ENCODE results near the gene MYADML2.

Gene MYADML2

GRCh38 chr17:81978524-81979298 is 31.7 kb upstream of the MYADML2 start:
- no peak for DNase-seq (ENCODE audit: low spot score)

GRCh38 chr17:81977211-81977808 is 30.3 kb upstream of the MYADML2 start, which contains the start of gene ASPSCR1:
Gene ASPSCR1, plus strand, starts transcription at chr17:81977629. Its CDS starts 18 bp downstream, at chr17:81977647.
- peak; percentile 89 for DNase-seq (ENCODE audit: low spot score)

- DNase-seq (ENCODE audit: low spot score): peak; percentile 32
These were observed 29.5 kb upstream of the MYADML2 start for GRCh38 chr17:81976332-81977210.

GRCh38 chr17:81973432-81973831 is 26.4 kb upstream of the MYADML2 start:
- no peak for DNase-seq (ENCODE audit: low spot score)

GRCh38 chr17:81968850-81969812 is 22.1 kb upstream of the MYADML2 start:
- DNase-seq (ENCODE audit: low spot score): no peak

- no peak for DNase-seq (ENCODE audit: low spot score)
These were observed 21.3 kb upstream of the MYADML2 start for GRCh38 chr17:81968396-81968745.

GRCh38 chr17:81967533-81968395 is 20.7 kb upstream of the MYADML2 start:
- DNase-seq (ENCODE audit: low spot score): peak; percentile 98

- no peak for DNase-seq (ENCODE audit: low spot score)
These were observed 20.2 kb upstream of the MYADML2 start for GRCh38 chr17:81967244-81967532.

GRCh38 chr17:81966343-81967243 is 19.6 kb upstream of the MYADML2 start:
- DNase-seq (ENCODE audit: low spot score): peak; percentile 92

- no peak for DNase-seq (ENCODE audit: low spot score)
These were observed 17.2 kb upstream of the MYADML2 start for GRCh38 chr17:81964081-81964849.

- no peak for DNase-seq (ENCODE audit: low spot score)
These were observed 15.7 kb upstream of the MYADML2 start for GRCh38 chr17:81962499-81963441.

- no peak for DNase-seq (ENCODE audit: low spot score)
These were observed 14.8 kb upstream of the MYADML2 start for GRCh38 chr17:81961521-81962498.

- no peak for DNase-seq (ENCODE audit: low spot score)
These were observed 14.1 kb upstream of the MYADML2 start, which contains the start of gene NOTUM for GRCh38 chr17:81961087-81961511. Gene NOTUM, minus strand, starts transcription at chr17:81961187. Its CDS starts 278 bp downstream, at chr17:81960909.

GRCh38 chr17:81960130-81960958 is 13.3 kb upstream of the MYADML2 start:
- no peak for DNase-seq (ENCODE audit: low spot score)

Measured in SK-N-DZ (cell line).